Superior temporal gyrus (tissue), 1 donor: ENCODE results near the gene CCM2.
A peak's percentile ranks its signal among the peaks of the same experiment; 100 is the strongest.
"Not testable (repeated sequence)": the region's sequence is repeated elsewhere in the genome, so short reads cannot be mapped to it uniquely, and the experiment has no call there.

Experiments used
- DNase-seq: peaks from one replicate; pipeline ENCODE4 v3.0.0-alpha.2; 2016; ENCODE audit errors: extremely low spot score

The CCM2 gene

GRCh38 chr7:44981035-44981706, 18.8 kb upstream of the CCM2 start:
- DNase-seq, result no peak

- DNase-seq, result no peak
Observed at GRCh38 chr7:44982535-44982923, 17.5 kb upstream of the CCM2 start.

- DNase-seq, result no peak
Observed at GRCh38 chr7:44982970-44983369, 17.0 kb upstream of the CCM2 start.

- no peak for DNase-seq
Observed at GRCh38 chr7:44983742-44984477, 16.1 kb upstream of the CCM2 start.

- DNase-seq, result no peak
Observed at GRCh38 chr7:44984478-44984758, 15.6 kb upstream of the CCM2 start.

- no peak for DNase-seq
Observed at GRCh38 chr7:44985033-44985695, 14.8 kb upstream of the CCM2 start.

GRCh38 chr7:44985900-44986217, 14.1 kb upstream of the CCM2 start:
- peak; percentile 25 for DNase-seq

- DNase-seq, result peak; percentile 90
Observed at GRCh38 chr7:44986218-44987053, 13.6 kb upstream of the CCM2 start.

- DNase-seq, result no peak
Observed at GRCh38 chr7:44987457-44987856, 12.5 kb upstream of the CCM2 start.

GRCh38 chr7:44987996-44988395, 12.0 kb upstream of the CCM2 start:
- DNase-seq, result no peak

GRCh38 chr7:44988701-44989100, 11.3 kb upstream of the CCM2 start:
- DNase-seq, result no peak

- DNase-seq, result no peak
Observed at GRCh38 chr7:44989132-44989531, 10.9 kb upstream of the CCM2 start.

- no peak for DNase-seq
Observed at GRCh38 chr7:44990109-44991023, 9.6 kb upstream of the CCM2 start.

- not testable (repeated sequence) for DNase-seq
Observed at GRCh38 chr7:44992004-44992795, 7.8 kb upstream of the CCM2 start.

- DNase-seq, result no peak
Observed at GRCh38 chr7:44994877-44995554, 5.0 kb upstream of the CCM2 start.

- no peak for DNase-seq
Observed at GRCh38 chr7:44995555-44996493, 4.2 kb upstream of the CCM2 start.

GRCh38 chr7:44998153-44998871, 1.7 kb upstream of the CCM2 start:
- no peak for DNase-seq
